ENCODE measurements around the gene SLC25A39.

DNA sequence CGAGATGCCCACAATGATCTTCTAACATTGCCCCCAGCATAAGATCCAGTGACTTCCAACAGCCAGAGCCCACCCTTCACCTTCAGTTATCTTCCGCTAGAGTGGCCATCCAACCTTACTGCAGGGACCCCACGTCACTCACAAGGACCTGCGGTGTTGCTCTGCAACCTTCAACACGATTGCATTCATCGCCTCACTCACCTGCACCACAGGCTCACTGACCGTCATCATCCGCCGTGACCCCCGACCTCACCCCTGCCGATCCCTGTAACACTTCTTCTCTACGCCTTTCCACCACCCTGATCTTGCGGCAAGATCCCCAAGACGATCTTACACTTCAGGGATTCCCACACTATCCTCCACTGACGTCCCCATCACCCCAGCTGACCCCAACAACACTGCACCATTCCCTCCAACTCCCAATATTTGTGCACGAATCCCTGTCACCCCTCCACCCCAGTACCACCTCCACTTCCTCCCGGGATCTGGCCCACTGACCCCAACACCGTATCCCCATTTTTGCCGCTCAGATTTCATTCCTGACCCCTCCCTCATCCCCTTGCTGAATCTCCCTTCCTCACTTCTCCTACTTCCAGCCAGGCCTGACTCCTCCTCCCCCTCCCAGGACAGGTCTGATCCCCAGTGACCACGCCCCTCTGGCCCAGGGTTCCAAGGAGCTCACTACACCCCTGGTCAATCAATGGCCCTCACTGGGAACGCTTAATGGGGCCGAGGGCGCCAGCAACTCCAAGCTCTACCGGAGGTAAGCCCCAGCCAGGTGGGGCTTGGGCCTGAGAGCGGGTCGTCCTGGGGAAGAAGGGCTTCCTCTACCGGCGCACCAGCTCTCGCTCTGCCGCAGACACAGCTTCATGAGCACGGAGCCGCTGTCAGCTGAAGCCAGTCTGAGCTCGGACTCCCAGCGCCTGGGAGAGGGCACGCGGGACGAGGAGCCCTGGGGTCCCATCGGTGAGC, 8.6 kb downstream of the SLC25A39 start:
- TF ChIP-seq, protein P1, sequence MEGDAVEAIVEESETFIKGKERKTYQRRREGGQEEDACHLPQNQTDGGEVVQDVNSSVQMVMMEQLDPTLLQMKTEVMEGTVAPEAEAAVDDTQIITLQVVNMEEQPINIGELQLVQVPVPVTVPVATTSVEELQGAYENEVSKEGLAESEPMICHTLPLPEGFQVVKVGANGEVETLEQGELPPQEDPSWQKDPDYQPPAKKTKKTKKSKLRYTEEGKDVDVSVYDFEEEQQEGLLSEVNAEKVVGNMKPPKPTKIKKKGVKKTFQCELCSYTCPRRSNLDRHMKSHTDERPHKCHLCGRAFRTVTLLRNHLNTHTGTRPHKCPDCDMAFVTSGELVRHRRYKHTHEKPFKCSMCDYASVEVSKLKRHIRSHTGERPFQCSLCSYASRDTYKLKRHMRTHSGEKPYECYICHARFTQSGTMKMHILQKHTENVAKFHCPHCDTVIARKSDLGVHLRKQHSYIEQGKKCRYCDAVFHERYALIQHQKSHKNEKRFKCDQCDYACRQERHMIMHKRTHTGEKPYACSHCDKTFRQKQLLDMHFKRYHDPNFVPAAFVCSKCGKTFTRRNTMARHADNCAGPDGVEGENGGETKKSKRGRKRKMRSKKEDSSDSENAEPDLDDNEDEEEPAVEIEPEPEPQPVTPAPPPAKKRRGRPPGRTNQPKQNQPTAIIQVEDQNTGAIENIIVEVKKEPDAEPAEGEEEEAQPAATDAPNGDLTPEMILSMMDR (IDR thresholded peaks at IDR 0.05), result no peak
- TF ChIP-seq POLR2A (IDR thresholded peaks at IDR 0.05), result no peak

Data from body of pancreas (tissue), 4 donors.